ENCODE measurements around the gene CCDC33. TPM values are rescaled to one million over a fixed set of nuclear protein-coding genes. Genes with fewer than 3 reads are reported as not detected.

CCDC33 gene
- total and polyA plus RNA-seq, 2 experiments from 2014 or later, result 0.63 to 0.86 TPM

- H3K9me2 ChIP-seq (replicated peaks; ENCODE audit: insufficient read depth), result no peaks in the 10 kb centered on the region
- no peak overlapping the region for H3K4me3 ChIP-seq
- H3K27me3 ChIP-seq, result no peaks in the 10 kb centered on the region
- H3K9me3 ChIP-seq (ENCODE audit: low read depth), result no peaks in the 10 kb centered on the region
- H4K20me1 ChIP-seq (ENCODE audit: insufficient read depth, poor library complexity, severe bottlenecking), result no peaks in the 10 kb centered on the region
- no peak for TF ChIP-seq EZH2 (IDR thresholded peaks at IDR 0.05; ENCODE audit: borderline replicate concordance)
- TF ChIP-seq EZH2phosphoT487 (IDR thresholded peaks at IDR 0.05; ENCODE audit: low read depth, severe bottlenecking, unreplicated experiment), result no peak
- TF ChIP-seq CTCF (IDR thresholded peaks at IDR 0.05; ENCODE audit: poor library complexity), result no peak
- H3K27ac ChIP-seq, result no peak overlapping the region
- no peaks in the 10 kb centered on the region for H3K36me3 ChIP-seq (replicated peaks; ENCODE audit: insufficient read depth, low read depth)
- H3K4me1 ChIP-seq (ENCODE audit: insufficient read depth), result peaks cover 22% of the 10 kb centered on the region
- H3K79me2 ChIP-seq, result no peaks in the 10 kb centered on the region
- no peak overlapping the region for H2AFZ ChIP-seq
- H3K4me2 ChIP-seq, result no peak overlapping the region
- DNase-seq (ENCODE audit: low spot score), result no peak
- WGBS (ENCODE audit: low lambda C conversion rate, missing lambda C conversion rate), result 81% methylated on average over 6 of the region's 6 CpGs
Measured at GRCh38 chr15:74385733-74386132, 149.6 kb downstream of the CCDC33 start.

Other genes with a start within 250 kb of the CCDC33 start
- 10.3 and 14.2 TPM in 2 replicates for gene STOML1, start 244.0 kb upstream of the CCDC33 start, total RNA-seq
- 19.8 and 21.0 TPM in 2 replicates for gene STOML1, start 244.0 kb upstream of the CCDC33 start, polyA plus RNA-seq
- 9.7 and 15.7 TPM in 2 replicates for gene PML, start 241.6 kb upstream of the CCDC33 start, total RNA-seq
- 29.9 and 38.8 TPM in 2 replicates for gene PML, start 241.6 kb upstream of the CCDC33 start, polyA plus RNA-seq
- not detected in 2 replicates for gene GOLGA6A, start 153.8 kb upstream of the CCDC33 start, total RNA-seq
- gene GOLGA6A, start 153.8 kb upstream of the CCDC33 start, polyA plus RNA-seq, result not detected in 2 replicates
- 1.7 TPM in 1 of 2 replicates, not detected in the other for gene ISLR2, start 105.7 kb upstream of the CCDC33 start, total RNA-seq
- 0.13 TPM in 1 of 2 replicates, not detected in the other for gene ISLR2, start 105.7 kb upstream of the CCDC33 start, polyA plus RNA-seq
- gene ISLR, start 62.6 kb upstream of the CCDC33 start, total RNA-seq, result 31.4 and 36.4 TPM in 2 replicates
- 27.8 and 32.0 TPM in 2 replicates for gene ISLR, start 62.6 kb upstream of the CCDC33 start, polyA plus RNA-seq
- gene STRA6, start 33.5 kb upstream of the CCDC33 start, total RNA-seq, result 13.6 and 31.5 TPM in 2 replicates
- 37.1 and 56.6 TPM in 2 replicates for gene STRA6, start 33.5 kb upstream of the CCDC33 start, polyA plus RNA-seq
- 0.80 and 2.4 TPM in 2 replicates for gene CYP11A1, start 131.3 kb downstream of the CCDC33 start, total RNA-seq
- gene CYP11A1, start 131.3 kb downstream of the CCDC33 start, polyA plus RNA-seq, result 1.5 and 2.6 TPM in 2 replicates
- 9.5 and 12.0 TPM in 2 replicates for gene SEMA7A, start 197.6 kb downstream of the CCDC33 start, total RNA-seq
- 2.4 and 4.6 TPM in 2 replicates for gene SEMA7A, start 197.6 kb downstream of the CCDC33 start, polyA plus RNA-seq
- 39.2 and 54.6 TPM in 2 replicates for gene UBL7, start 224.8 kb downstream of the CCDC33 start, total RNA-seq
- gene UBL7, start 224.8 kb downstream of the CCDC33 start, polyA plus RNA-seq, result 50.9 and 60.2 TPM in 2 replicates